Smooth muscle cell (in vitro differentiated cells): Measurements from ENCODE around the gene CDC42. TPM values are rescaled to one million over a fixed set of nuclear protein-coding genes. Genes with fewer than 3 reads are reported as not detected.

Source experiments
- DNase-seq: peaks from one replicate; lab custom pipeline; 2025; ENCODE audit not compliant: unreplicated experiment; lab: John Stamatoyannopoulos, UW
- H2AFZ ChIP-seq: fragments of 200-600 bp; sonication (generic); 2 replicates; pipeline ENCODE4 v1.6.0; 2016; ENCODE audit warnings: antibody characterized with exemption, low read depth, mild to moderate bottlenecking
- H3F3A ChIP-seq: fragments of 200-600 bp; sonication (generic); 2 replicates; pipeline ENCODE4 v1.6.0; 2017; ENCODE audit warnings: antibody characterized with exemption, low read depth
- H3K27ac ChIP-seq: fragments of 200-600 bp; sonication (generic); 2 replicates; pipeline ENCODE4 v1.5.1; 2016; ENCODE audit warnings: low read depth, mild to moderate bottlenecking
- H3K27me3 ChIP-seq: fragments of 200-600 bp; sonication (generic); 2 replicates; pipeline ENCODE4 v1.6.1; 2016; ENCODE audit warnings: low read depth, mild to moderate bottlenecking
- H3K36me3 ChIP-seq: fragments of 200-600 bp; sonication (generic); 2 replicates; pipeline ENCODE4 v1.5.1; 2016; ENCODE audit warnings: low read depth
- H3K4me1 ChIP-seq: fragments of 200-600 bp; sonication (generic); 2 replicates; pipeline ENCODE4 v1.5.1; 2016; ENCODE audit warnings: low read depth
- H3K4me2 ChIP-seq: fragments of 200-600 bp; sonication (generic); 2 replicates; pipeline ENCODE4 v1.6.0; 2016; ENCODE audit warnings: mild to moderate bottlenecking
- H3K4me3 ChIP-seq: fragments of 200-600 bp; sonication (generic); 2 replicates; pipeline ENCODE4 v1.5.1; 2016; ENCODE audit warnings: mild to moderate bottlenecking
- H3K79me2 ChIP-seq: fragments of 200-600 bp; sonication (generic); 2 replicates; pipeline ENCODE4 v1.6.0; 2016; ENCODE audit warnings: low read depth, mild to moderate bottlenecking
- H3K9ac ChIP-seq: fragments of 200-600 bp; sonication (generic); 2 replicates; pipeline ENCODE4 v1.6.0; 2016; ENCODE audit warnings: low read depth
- H3K9me3 ChIP-seq: fragments of 200-600 bp; sonication (generic); replicated peaks from 2 replicates; pipeline ENCODE4 v1.5.1; 2016; ENCODE audit warnings: low read depth
- H4K20me1 ChIP-seq: fragments of 200-600 bp; sonication (generic); 2 replicates; pipeline ENCODE4 v1.6.0; 2016; ENCODE audit warnings: low read depth
- CTCF ChIP-seq: fragments of 200-600 bp; sonication (generic); IDR thresholded peaks from 2 replicates; pipeline ENCODE4 v1.5.1; 2017; ENCODE audit warnings: borderline replicate concordance, mild to moderate bottlenecking, antibody characterized with exemption; ENCODE audit not compliant: insufficient read depth, poor library complexity, severe bottlenecking
- WGBS: methylation state at CpG from one replicate; pipeline ENCODE4 v1.1.7; 2016; ENCODE audit warnings: low lambda C conversion rate; 5-methylcytosine and 5-hydroxymethylcytosine counted together
- polyA plus RNA-seq: library from polyadenylated mRNA; unstranded; fragments of >200 nt; fragmentation: Nextera tagmentation; extraction: Ambion mirVana; gene quantifications from 2 replicates; pipeline ENCODE4 v1.2.1, GENCODE V29; 2016
- total RNA-seq: library from RNA; depleted of rRNA; stranded (reverse); fragments of >200 nt; gene quantifications from 2 replicates; pipeline ENCODE4 v1.2.3, GENCODE V29; 2014

CDC42 gene
- total and polyA plus RNA-seq, 2 experiments from 2014 or later = 74.0 to 407 TPM

- Histone ChIP-seq H3K79me2 (no peaks in the 10 kb centered on the region), H3K9me3 (no peaks in the 10 kb centered on the region), H3F3A (no peaks in the 10 kb centered on the region), H4K20me1 (no peaks in the 10 kb centered on the region), H3K27me3 (no peaks in the 10 kb centered on the region), H3K27ac (no peak overlapping the region), H3K36me3 (no peaks in the 10 kb centered on the region), H3K4me2 (no peak overlapping the region), H3K9ac (no peak overlapping the region), H2AFZ (no peak overlapping the region), H3K4me3 (no peak overlapping the region), H3K4me1 (no peaks in the 10 kb centered on the region)
- no peak for TF ChIP-seq CTCF
- no peak for DNase-seq
- WGBS = 59% methylated on average over 7 of the region's 7 CpGs
Measured at GRCh38 chr1:22037520-22037919, 15.0 kb upstream of the CDC42 start.

- H3K9ac ChIP-seq = no peak overlapping the region
- H3K4me3 ChIP-seq = no peak overlapping the region
- no peaks in the 10 kb centered on the region for H3K79me2 ChIP-seq
- H3F3A ChIP-seq = no peaks in the 10 kb centered on the region
- no peak overlapping the region for H3K27ac ChIP-seq
- H3K9me3 ChIP-seq = no peaks in the 10 kb centered on the region
- H3K4me1 ChIP-seq = no peaks in the 10 kb centered on the region
- 89% methylated on average over 5 of the region's 5 CpGs for WGBS
- DNase-seq = no peak
- no peak overlapping the region for H3K4me2 ChIP-seq
- TF ChIP-seq CTCF = no peak
- no peaks in the 10 kb centered on the region for H3K27me3 ChIP-seq
- H3K36me3 ChIP-seq = no peaks in the 10 kb centered on the region
- no peak overlapping the region for H2AFZ ChIP-seq
- no peaks in the 10 kb centered on the region for H4K20me1 ChIP-seq
Measured at GRCh38 chr1:22038036-22038435, 14.5 kb upstream of the CDC42 start.

- H3K9me3 ChIP-seq = no peaks in the 10 kb centered on the region
- no peaks in the 10 kb centered on the region for H3K79me2 ChIP-seq
- H3K9ac ChIP-seq = no peak overlapping the region
- no peak overlapping the region for H3K4me2 ChIP-seq
- peaks cover 2% of the 10 kb centered on the region for H4K20me1 ChIP-seq
- no peak overlapping the region for H3K4me3 ChIP-seq
- TF ChIP-seq CTCF = no peak
- H3F3A ChIP-seq = no peaks in the 10 kb centered on the region
- no peaks in the 10 kb centered on the region for H3K36me3 ChIP-seq
- H3K4me1 ChIP-seq = peaks cover 1% of the 10 kb centered on the region
- WGBS = 73% methylated on average over 6 of the region's 6 CpGs
- H3K27me3 ChIP-seq = no peaks in the 10 kb centered on the region
- no peak overlapping the region for H3K27ac ChIP-seq
- H2AFZ ChIP-seq = no peak overlapping the region
- DNase-seq = no peak
Measured at GRCh38 chr1:22039594-22040285, 12.8 kb upstream of the CDC42 start.

- Histone ChIP-seq H3F3A (no peaks in the 10 kb centered on the region), H3K36me3 (no peaks in the 10 kb centered on the region), H3K9me3 (no peaks in the 10 kb centered on the region), H3K4me1 (peaks cover 4% of the 10 kb centered on the region), H3K79me2 (no peaks in the 10 kb centered on the region), H3K27me3 (no peaks in the 10 kb centered on the region), H4K20me1 (peaks cover 4% of the 10 kb centered on the region), H3K4me2 (no peak overlapping the region), H3K9ac (no peak overlapping the region), H3K27ac (no peak overlapping the region), H2AFZ (no peak overlapping the region), H3K4me3 (no peak overlapping the region)
- no peak for DNase-seq
- no peak for TF ChIP-seq CTCF
- 89% methylated on average over 5 of the region's 5 CpGs for WGBS
Measured at GRCh38 chr1:22040286-22040623, 12.3 kb upstream of the CDC42 start.
